Measurements from ENCODE around the gene TSPO2. TPM values are rescaled to one million over a fixed set of nuclear protein-coding genes. Genes with fewer than 3 reads are reported as not detected.

TSPO2 gene
- total RNA-seq, 1 experiment from 2014 or later = not detected

GRCh38 chr6:41051873-41052272 lies 9.6 kb downstream of the TSPO2 start:
- TF ChIP-seq, protein P1, sequence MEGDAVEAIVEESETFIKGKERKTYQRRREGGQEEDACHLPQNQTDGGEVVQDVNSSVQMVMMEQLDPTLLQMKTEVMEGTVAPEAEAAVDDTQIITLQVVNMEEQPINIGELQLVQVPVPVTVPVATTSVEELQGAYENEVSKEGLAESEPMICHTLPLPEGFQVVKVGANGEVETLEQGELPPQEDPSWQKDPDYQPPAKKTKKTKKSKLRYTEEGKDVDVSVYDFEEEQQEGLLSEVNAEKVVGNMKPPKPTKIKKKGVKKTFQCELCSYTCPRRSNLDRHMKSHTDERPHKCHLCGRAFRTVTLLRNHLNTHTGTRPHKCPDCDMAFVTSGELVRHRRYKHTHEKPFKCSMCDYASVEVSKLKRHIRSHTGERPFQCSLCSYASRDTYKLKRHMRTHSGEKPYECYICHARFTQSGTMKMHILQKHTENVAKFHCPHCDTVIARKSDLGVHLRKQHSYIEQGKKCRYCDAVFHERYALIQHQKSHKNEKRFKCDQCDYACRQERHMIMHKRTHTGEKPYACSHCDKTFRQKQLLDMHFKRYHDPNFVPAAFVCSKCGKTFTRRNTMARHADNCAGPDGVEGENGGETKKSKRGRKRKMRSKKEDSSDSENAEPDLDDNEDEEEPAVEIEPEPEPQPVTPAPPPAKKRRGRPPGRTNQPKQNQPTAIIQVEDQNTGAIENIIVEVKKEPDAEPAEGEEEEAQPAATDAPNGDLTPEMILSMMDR (IDR thresholded peaks at IDR 0.05; ENCODE audit: unreplicated experiment) = no peak
- H3K9me3 Mint-ChIP-seq (ENCODE audit: unreplicated experiment) = no peaks in the 10 kb centered on the region
- no peaks in the 10 kb centered on the region for H3K27me3 Mint-ChIP-seq (ENCODE audit: insufficient read depth, unreplicated experiment)
- no peak overlapping the region for H3K4me3 Mint-ChIP-seq (ENCODE audit: unreplicated experiment)
- no peak for DNase-seq (ENCODE audit: unreplicated experiment)
- H3K36me3 Mint-ChIP-seq (ENCODE audit: insufficient read depth, unreplicated experiment) = no peaks in the 10 kb centered on the region
- H3K27ac Mint-ChIP-seq (ENCODE audit: low read depth, unreplicated experiment) = no peak overlapping the region
- ChIA-PET POLR2A (no interaction called here), CTCF (interaction anchor here (0.9 to 2.0 kb wide), 2 partner anchors 12 to 16 kb away, joined by 3 to 5 read pairs; no protein-coding TSS in a partner anchor)
- H3K4me1 Mint-ChIP-seq (ENCODE audit: insufficient read depth, unreplicated experiment) = no peaks in the 10 kb centered on the region
- intact Hi-C loops (cut with micrococcal nuclease) = no loop called here
- no TSS peak for BruUV-seq (replicated peaks)

- no peak for DNase-seq (ENCODE audit: unreplicated experiment)
- no peaks in the 10 kb centered on the region for H3K9me3 Mint-ChIP-seq (ENCODE audit: unreplicated experiment)
- ChIA-PET CTCF (interaction anchor here (0.6 to 1.0 kb wide), 6 partner anchors 9 to 1833 kb away, joined by 3 to 5 read pairs (median 3); partner anchors contain the start of gene TSPO2), POLR2A (interaction anchor here (1.4 kb wide), 1 partner anchor 10 kb away, joined by 6 read pairs; no protein-coding TSS in a partner anchor)
- no TSS peak for BruUV-seq (replicated peaks)
- H3K4me1 Mint-ChIP-seq (ENCODE audit: insufficient read depth, unreplicated experiment) = no peaks in the 10 kb centered on the region
- no peak within 1 kb of the TSS for H3K4me3 Mint-ChIP-seq (ENCODE audit: unreplicated experiment)
- no peaks in the 10 kb centered on the region for H3K36me3 Mint-ChIP-seq (ENCODE audit: insufficient read depth, unreplicated experiment)
- H3K27me3 Mint-ChIP-seq (ENCODE audit: insufficient read depth, unreplicated experiment) = no peaks in the 10 kb centered on the region
- TF ChIP-seq, protein P1 (IDR thresholded peaks at IDR 0.05; ENCODE audit: unreplicated experiment) = no peak
- intact Hi-C loops (cut with micrococcal nuclease) = no loop called here
- no peak within 1 kb of the TSS for H3K27ac Mint-ChIP-seq (ENCODE audit: low read depth, unreplicated experiment)
Measured at GRCh38 chr6:41053041-41053440, 10.8 kb downstream of the TSPO2 start, which contains the start of gene APOBEC2. Gene APOBEC2 (plus strand): TSS chr6:41053202. CDS start chr6:41053348, 146 bp downstream.

GRCh38 chr6:41054511-41054910 lies 12.2 kb downstream of the TSPO2 start:
- DNase-seq (ENCODE audit: unreplicated experiment) = no peak
- ChIA-PET CTCF (interaction anchor here (0.5 to 4.5 kb wide), 4 partner anchors 15 to 402 kb away, joined by 3 to 38 read pairs (median 8); partner anchors contain the start of gene UNC5CL), POLR2A (interaction anchor here (1.4 to 1.6 kb wide), 2 partner anchors 8 to 17 kb away, joined by 6 to 7 read pairs; no protein-coding TSS in a partner anchor)
- Mint-ChIP-seq H3K9me3 (ENCODE audit: unreplicated experiment) (no peaks in the 10 kb centered on the region), H3K36me3 (ENCODE audit: insufficient read depth, unreplicated experiment) (no peaks in the 10 kb centered on the region), H3K4me3 (ENCODE audit: unreplicated experiment) (no peak overlapping the region), H3K4me1 (ENCODE audit: insufficient read depth, unreplicated experiment) (no peaks in the 10 kb centered on the region), H3K27ac (ENCODE audit: low read depth, unreplicated experiment) (no peak overlapping the region), H3K27me3 (ENCODE audit: insufficient read depth, unreplicated experiment) (no peaks in the 10 kb centered on the region)
- TF ChIP-seq, protein P1 (IDR thresholded peaks at IDR 0.05; ENCODE audit: unreplicated experiment) = no peak
- intact Hi-C loops (cut with micrococcal nuclease) = no loop called here
- no TSS peak for BruUV-seq (replicated peaks)

DNA sequence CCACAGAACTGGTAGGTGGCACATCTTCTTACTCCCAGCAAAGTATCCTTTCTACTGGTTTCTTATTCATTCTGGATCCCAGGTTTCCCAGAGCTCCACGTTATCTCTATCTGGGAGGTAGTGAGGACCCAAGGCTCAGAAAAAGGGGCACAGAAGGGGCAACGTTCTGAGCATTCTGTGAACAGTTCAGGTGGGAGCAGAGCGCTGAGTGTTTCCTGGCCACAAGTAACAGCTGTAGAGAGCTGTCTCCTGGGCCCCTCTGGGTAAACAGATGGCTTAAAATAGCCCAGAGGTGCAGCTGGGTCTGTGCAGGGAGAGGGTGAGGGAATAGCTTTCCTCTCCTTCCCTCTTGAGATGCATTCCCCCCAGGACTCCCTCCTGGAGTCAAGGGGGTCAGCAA lies 12.9 kb downstream of the TSPO2 start:
- Mint-ChIP-seq H3K27me3 (ENCODE audit: insufficient read depth, unreplicated experiment) (no peaks in the 10 kb centered on the region), H3K4me1 (ENCODE audit: insufficient read depth, unreplicated experiment) (peaks cover 4% of the 10 kb centered on the region), H3K27ac (ENCODE audit: low read depth, unreplicated experiment) (no peak overlapping the region), H3K4me3 (ENCODE audit: unreplicated experiment) (no peak overlapping the region), H3K9me3 (ENCODE audit: unreplicated experiment) (no peaks in the 10 kb centered on the region), H3K36me3 (ENCODE audit: insufficient read depth, unreplicated experiment) (no peaks in the 10 kb centered on the region)
- no TSS peak for BruUV-seq (replicated peaks)
- TF ChIP-seq, protein P1 (IDR thresholded peaks at IDR 0.05; ENCODE audit: unreplicated experiment) = no peak
- ChIA-PET POLR2A (interaction anchor here (0.9 to 1.6 kb wide), 4 partner anchors 16 to 33 kb away, joined by 3 to 7 read pairs (median 4); partner anchors contain the start of genes NFYA and OARD1), CTCF (interaction anchor here (0.5 to 4.5 kb wide), 5 partner anchors 9 to 402 kb away, joined by 3 to 38 read pairs (median 4); partner anchors contain the start of gene UNC5CL)
- DNase-seq (ENCODE audit: unreplicated experiment) = no peak
- intact Hi-C loops (cut with micrococcal nuclease) = no loop called here
